H1 (cell line): ENCODE results near the gene TANC1. TPM values are rescaled to one million over a fixed set of nuclear protein-coding genes. Genes with fewer than 3 reads are reported as not detected.

Source experiments
- CTCF ChIA-PET: fragments of 300-600 bp; sonication (Branson Sonifier 250); formaldehyde crosslinking; loops from one replicate; lab custom pipeline; 2021; ENCODE audit not compliant: partially characterized antibody; lab: Charles Lee
- POLR2A ChIA-PET: fragments of 300-600 bp; sonication (Branson Sonifier 250); formaldehyde crosslinking; loops from one replicate; lab custom pipeline; 2021; ENCODE audit warnings: inconsistent platforms; ENCODE audit not compliant: partially characterized antibody; lab: Charles Lee
- DNase-seq, 2 experiments: peaks; one replicate each; pipeline versions ENCODE4 v3.0.0 to v3.0.0-alpha.2; 2010 to 2022; ENCODE audit warnings: low spot score in 2 of 2, low read depth in 1 of 2, mixed read lengths in 1 of 2
- FAIRE-seq: peaks from 2 replicates; lab custom pipeline; 2011; peaks lifted over from hg19 to GRCh38; lab: Jason Lieb, UNC
- H2AFZ ChIP-seq: 2 replicates; pipeline ENCODE4 v1.8.1; 2012; ENCODE audit warnings: low read length, inconsistent platforms
- H2AK5ac ChIP-seq: 2 replicates; pipeline ENCODE4 v1.6.1; 2013; ENCODE audit warnings: low read depth, low read length
- H2BK120ac ChIP-seq: replicated peaks from 2 replicates; pipeline ENCODE3; 2013; ENCODE audit warnings: low read depth, low read length, inconsistent platforms
- H2BK12ac ChIP-seq: 2 replicates; pipeline ENCODE4 v1.6.1; 2013; ENCODE audit warnings: low read depth, low read length
- H2BK15ac ChIP-seq: 2 replicates; pipeline ENCODE4 v1.6.1; 2013; ENCODE audit warnings: low read length
- H2BK20ac ChIP-seq: 2 replicates; pipeline ENCODE4 v1.6.1; 2013; ENCODE audit warnings: low read length
- H2BK5ac ChIP-seq: 2 replicates; pipeline ENCODE4 v1.6.1; 2013; ENCODE audit warnings: low read depth, low read length
- H3K14ac ChIP-seq: 2 replicates; pipeline ENCODE4 v1.6.1; 2013; ENCODE audit warnings: inconsistent platforms; ENCODE audit not compliant: insufficient read length
- H3K18ac ChIP-seq: 2 replicates; pipeline ENCODE4 v1.6.1; 2013; ENCODE audit warnings: low read length; ENCODE audit errors: extremely low read depth
- H3K23ac ChIP-seq: 2 replicates; pipeline ENCODE4 v1.6.1; 2013; ENCODE audit warnings: inconsistent platforms; ENCODE audit not compliant: insufficient read length
- H3K23me2 ChIP-seq: 2 replicates; pipeline ENCODE4 v1.6.1; 2013; ENCODE audit warnings: low read depth, low read length
- H3K27ac ChIP-seq: 2 replicates; pipeline ENCODE4 v1.6.1; 2011; ENCODE audit warnings: low read depth, low read length, inconsistent platforms
- H3K27me3 ChIP-seq, 4 experiments: replicated peaks in 1 of 4; 1 replicate in 1 of 4; 2 replicates in 3 of 4; pipeline versions ENCODE4 v1.6.1 to v1.8.1; 2011 to 2013; ENCODE audit warnings: low read length in 3 of 4, mild to moderate bottlenecking in 3 of 4, inconsistent platforms in 2 of 4, mixed read lengths in 2 of 4, moderate library complexity in 1 of 4; ENCODE audit not compliant: control insufficient read depth in 3 of 4, insufficient read depth in 3 of 4; ENCODE audit errors: extremely low read depth in 1 of 4
- H3K36me3 ChIP-seq, 4 experiments: 2 replicates each; pipeline versions ENCODE4 v1.6.1 to v1.8.1; 2011 to 2013; ENCODE audit warnings: mild to moderate bottlenecking in 4 of 4, low read length in 3 of 4, moderate library complexity in 2 of 4, control low read depth in 1 of 4, inconsistent platforms in 1 of 4; ENCODE audit not compliant: insufficient read depth in 4 of 4, control insufficient read depth in 2 of 4
- H3K4ac ChIP-seq: replicated peaks from 2 replicates; pipeline ENCODE3; 2013; ENCODE audit warnings: low read length, low read depth, mixed read lengths, inconsistent platforms; ENCODE audit not compliant: insufficient read length
- H3K4me1 ChIP-seq, 4 experiments: replicated peaks in 1 of 4; 1 replicate in 1 of 4; 2 replicates in 3 of 4; pipeline versions ENCODE4 v1.6.1 to v1.8.1; 2011 to 2013; ENCODE audit warnings: low read length in 3 of 4, inconsistent platforms in 2 of 4, mixed read lengths in 1 of 4; ENCODE audit not compliant: insufficient read depth in 4 of 4, control insufficient read depth in 3 of 4
- H3K4me2 ChIP-seq, 2 experiments: 2 replicates each; pipeline versions ENCODE4 v1.6.1 to v1.8.1; 2011 to 2013; ENCODE audit warnings: low read depth in 2 of 2, low read length in 2 of 2, control low read depth in 1 of 2, inconsistent platforms in 1 of 2, mild to moderate bottlenecking in 1 of 2; ENCODE audit not compliant: insufficient read depth in 1 of 2
- H3K4me3 ChIP-seq, 4 experiments: fragments of 200-600, 300-600 bp in 1 of 4; sonication (generic), shearing (Covaris generic), sonication (Bioruptor Twin) in 1 of 4; 2 replicates each; pipeline versions ENCODE4 v1.5.1 to v1.8.1; 2011 to 2016; ENCODE audit warnings: low read length in 4 of 4, low read depth in 3 of 4, control low read depth in 2 of 4, inconsistent platforms in 2 of 4, mild to moderate bottlenecking in 2 of 4, mixed read lengths in 1 of 4, moderate library complexity in 1 of 4; ENCODE audit not compliant: insufficient read depth in 2 of 4; ENCODE audit errors: extremely low read depth in 1 of 4
- H3K56ac ChIP-seq: replicated peaks from 2 replicates; pipeline ENCODE3; 2013; ENCODE audit warnings: low read depth, mild to moderate bottlenecking, mixed read lengths, low read length, inconsistent platforms; ENCODE audit not compliant: insufficient read length
- H3K79me1 ChIP-seq: 2 replicates; pipeline ENCODE4 v1.6.1; 2013; ENCODE audit warnings: low read depth, low read length, control low read depth
- H3K79me2 ChIP-seq, 2 experiments: 2 replicates each; pipeline versions ENCODE4 v1.6.1 to v1.8.1; 2012 to 2013; ENCODE audit warnings: low read length in 2 of 2, mild to moderate bottlenecking in 2 of 2, inconsistent platforms in 1 of 2; ENCODE audit not compliant: insufficient read depth in 2 of 2, control insufficient read depth in 1 of 2
- H3K9ac ChIP-seq, 4 experiments: replicated peaks in 1 of 4; 1 replicate in 1 of 4; 2 replicates in 3 of 4; pipeline versions ENCODE4 v1.6.1 to v1.8.1; 2011 to 2013; ENCODE audit warnings: low read depth in 3 of 4, low read length in 3 of 4, control low read depth in 2 of 4, mild to moderate bottlenecking in 2 of 4, moderate library complexity in 2 of 4, inconsistent platforms in 1 of 4; ENCODE audit errors: extremely low read depth in 1 of 4
- H3K9me3 ChIP-seq, 2 experiments: 2 replicates each; pipeline versions ENCODE4 v1.6.1 to v1.8.1; 2012 to 2013; ENCODE audit warnings: mild to moderate bottlenecking in 2 of 2, moderate library complexity in 2 of 2, control low read depth in 1 of 2, inconsistent platforms in 1 of 2, low read depth in 1 of 2, low read length in 1 of 2, mixed read lengths in 1 of 2; ENCODE audit not compliant: insufficient read depth in 2 of 2
- H4K20me1 ChIP-seq, 2 experiments: replicated peaks in 1 of 2; 2 replicates each; pipeline versions ENCODE3 to v1.8.1; 2011 to 2013; ENCODE audit warnings: inconsistent platforms in 2 of 2, low read length in 2 of 2, mild to moderate bottlenecking in 1 of 2; ENCODE audit not compliant: insufficient read depth in 2 of 2, control insufficient read depth in 1 of 2
- H4K5ac ChIP-seq: 2 replicates; pipeline ENCODE4 v1.6.1; 2013; ENCODE audit warnings: low read length, low read depth, mixed read lengths, inconsistent platforms; ENCODE audit not compliant: insufficient read length
- H4K8ac ChIP-seq: 2 replicates; pipeline ENCODE4 v1.8.0; 2013; ENCODE audit warnings: mild to moderate bottlenecking, moderate library complexity, low read length, inconsistent platforms; ENCODE audit not compliant: insufficient read depth; ENCODE audit errors: extremely low read depth
- H4K91ac ChIP-seq: replicated peaks from 2 replicates; pipeline ENCODE3; 2013; ENCODE audit warnings: low read length, mixed read lengths, inconsistent platforms; ENCODE audit not compliant: insufficient read length
- ASH2L ChIP-seq: fragments of 200-600, 300-600 bp; sonication (generic); IDR thresholded peaks from one replicate; pipeline ENCODE4 v1.7.1; 2017; ENCODE audit warnings: low read length
- BCL11A ChIP-seq, 2 experiments: IDR thresholded peaks; one replicate each; pipeline ENCODE4 v1.6.1; 2011; ENCODE audit warnings: low read depth in 2 of 2, low read length in 2 of 2, mild to moderate bottlenecking in 2 of 2
- POLR2AphosphoS5 ChIP-seq: IDR thresholded peaks from 2 replicates; pipeline ENCODE4 v1.6.1; 2011; ENCODE audit warnings: low read depth, low read length
- SAP30 ChIP-seq: fragments of 300-600 bp; sonication (generic); IDR thresholded peaks from 2 replicates; pipeline ENCODE4 v1.7.1; 2012; ENCODE audit warnings: low read length, moderate library complexity, mild to moderate bottlenecking, inconsistent platforms; ENCODE audit not compliant: insufficient read depth, insufficient replicate concordance
- TBP ChIP-seq: IDR thresholded peaks from 2 replicates; pipeline ENCODE4 v1.6.1; 2011; ENCODE audit warnings: low read depth, low read length, improper control_type of control experiment
- WGBS, 2 experiments: shearing (Covaris generic) in 1 of 2; methylation state at CpG; one replicate each; pipeline versions ENCODE4 v1.1.6 to v1.1.7; 2013 to 2015; ENCODE audit warnings: low lambda C conversion rate in 2 of 2, mixed read lengths in 2 of 2, inconsistent platforms in 1 of 2, low coverage in 1 of 2, missing lambda C conversion rate in 1 of 2; ENCODE audit not compliant: insufficient replicate concordance in 2 of 2, insufficient coverage in 1 of 2, insufficient read length in 1 of 2; ENCODE audit errors: extremely low coverage in 1 of 2, missing lambda C conversion rate in 1 of 2; 5-methylcytosine and 5-hydroxymethylcytosine counted together
- polyA plus RNA-seq, 7 experiments: library from polyadenylated mRNA; depleted of rRNA in 3 of 7; stranded (reverse) in 5 of 7; unstranded in 2 of 7; fragments of >200 nt in 5 of 7; fragments of 200-250 nt in 2 of 7; gene quantifications; 1 replicate in 5 of 7; 2 replicates in 1 of 7; 4 replicates in 1 of 7; pipeline versions ENCODE4 v1.2.1 to v1.2.3, GENCODE V29; 2011 to 2013; ENCODE audit warnings: missing spikeins in 2 of 7, mixed read lengths in 2 of 7
- total RNA-seq: library from RNA; stranded (reverse); fragmentation: NEBNext Ultra II Directional; extraction: Animal tissue kit (Norgen Biotek cat#: 25700); gene quantifications from 2 replicates; pipeline ENCODE4 v1.2.1, GENCODE V29; 2021
- TF ChIP-seq, protein P1 (sequence below): IDR thresholded peaks from 2 replicates; pipeline ENCODE4 v1.6.1; 2011; ENCODE audit warnings: low read depth, mild to moderate bottlenecking, low read length; ENCODE audit not compliant: insufficient read depth

Gene TANC1
- total and polyA plus RNA-seq, 2 of the 8 experiments (the other 6 are each of a cell fraction or from before 2014, with no cell fraction given): 4.1 to 7.6 TPM

GRCh38 chr2:159051133-159051532 lies 82.7 kb downstream of the TANC1 start:
- H3K27me3 ChIP-seq: no peaks in the 10 kb centered on the region
- no peaks in the 10 kb centered on the region for H3K79me2 ChIP-seq
- H3K27ac ChIP-seq: no peak overlapping the region
- H2BK120ac ChIP-seq: no peak overlapping the region
- H3K4me3 ChIP-seq: no peak overlapping the region
- H2AFZ ChIP-seq: no peak overlapping the region
- no peak for FAIRE-seq
- ChIA-PET POLR2A (no interaction called here), CTCF (interaction anchor here (0.6 to 4.3 kb wide), 6 partner anchors 15 to 149 kb away, joined by 3 to 27 read pairs (median 4); no protein-coding TSS in a partner anchor)
- H3K56ac ChIP-seq: no peak overlapping the region
- H3K9me3 ChIP-seq: no peaks in the 10 kb centered on the region
- H4K8ac ChIP-seq: no peak overlapping the region
- H3K14ac ChIP-seq: no peak overlapping the region
- H2BK20ac ChIP-seq: no peak overlapping the region
- peaks cover 1 to 7% (median 3%) of the 10 kb centered on the region in 4 experiments; a peak in 4 of 7 replicates for H3K4me1 ChIP-seq
- H4K5ac ChIP-seq: no peak overlapping the region
- H4K20me1 ChIP-seq: no peaks in the 10 kb centered on the region
- H3K4ac ChIP-seq: no peak overlapping the region
- H2BK15ac ChIP-seq: no peak overlapping the region
- no peak overlapping the region for H3K18ac ChIP-seq
- H3K79me1 ChIP-seq: no peaks in the 10 kb centered on the region; the same call in 1 of the 2 replicates
- no peak for DNase-seq
- no peak overlapping the region for H3K4me2 ChIP-seq
- no peak overlapping the region for H2BK5ac ChIP-seq
- H3K23ac ChIP-seq: no peak overlapping the region
- H2AK5ac ChIP-seq: no peak overlapping the region
- H2BK12ac ChIP-seq: no peak overlapping the region
- H3K9ac ChIP-seq: no peak overlapping the region
- 94% methylated on average over 3 of the region's 3 CpGs; no CpG with 5 or more reads in 1 of the 2 experiments for WGBS, 2 experiments
- no peaks in the 10 kb centered on the region for H3K23me2 ChIP-seq
- TF ChIP-seq BCL11A (IDR thresholded peaks at IDR 0.05; ENCODE audit: low read depth in 2 of 2, low read length in 2 of 2) (no peak), ASH2L (no peak), SAP30 (no peak), TBP (no peak), POLR2AphosphoS5 (no peak)
- TF ChIP-seq, protein P1, sequence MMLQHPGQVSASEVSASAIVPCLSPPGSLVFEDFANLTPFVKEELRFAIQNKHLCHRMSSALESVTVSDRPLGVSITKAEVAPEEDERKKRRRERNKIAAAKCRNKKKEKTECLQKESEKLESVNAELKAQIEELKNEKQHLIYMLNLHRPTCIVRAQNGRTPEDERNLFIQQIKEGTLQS: no peak
- no peaks in the 10 kb centered on the region for H3K36me3 ChIP-seq
- no peak overlapping the region for H4K91ac ChIP-seq
